Neural crest cell (in vitro differentiated cells): Measurements from ENCODE around the gene C9orf57. TPM values are rescaled to one million over a fixed set of nuclear protein-coding genes. Genes with fewer than 3 reads are reported as not detected.

ENCODE experiments used
- DNase-seq: peaks from one replicate; pipeline ENCODE4 v3.0.0; 2021; ENCODE audit warnings: low read depth, mixed read lengths, low spot score
- H3K27ac Mint-ChIP-seq: one replicate; pipeline ENCODE4 v1.8.0; 2021; ENCODE audit warnings: mild to moderate bottlenecking, mixed read lengths; ENCODE audit not compliant: unreplicated experiment
- H3K27me3 Mint-ChIP-seq: 2 replicates; pipeline ENCODE4 v1.8.0; 2021; ENCODE audit warnings: low read depth, mild to moderate bottlenecking, mixed read lengths
- H3K36me3 Mint-ChIP-seq: 2 replicates; pipeline ENCODE4 v1.8.0; 2021; ENCODE audit warnings: low read depth, mild to moderate bottlenecking, mixed read lengths
- H3K4me1 Mint-ChIP-seq: 2 replicates; pipeline ENCODE4 v1.8.0; 2021; ENCODE audit warnings: mixed read lengths
- H3K4me3 Mint-ChIP-seq: one replicate; pipeline ENCODE4 v1.8.0; 2021; ENCODE audit warnings: mild to moderate bottlenecking, mixed read lengths
- H3K9me3 Mint-ChIP-seq: 2 replicates; pipeline ENCODE4 v1.8.0; 2021; ENCODE audit warnings: mixed read lengths
- total RNA-seq: library from RNA; stranded (reverse); gene quantifications from 2 replicates; pipeline ENCODE4 v1.2.1, GENCODE V29; 2021
- TF ChIP-seq, protein P1 (sequence below): fragments of 200-600 bp; sonication (generic); conservative IDR thresholded peaks from 2 replicates; pipeline ENCODE4 v1.5.0; 2021; ENCODE audit warnings: antibody characterized with exemption, mild to moderate bottlenecking

The C9orf57 gene
- total RNA-seq, 1 donor from 2014 or later = not detected

DNA sequence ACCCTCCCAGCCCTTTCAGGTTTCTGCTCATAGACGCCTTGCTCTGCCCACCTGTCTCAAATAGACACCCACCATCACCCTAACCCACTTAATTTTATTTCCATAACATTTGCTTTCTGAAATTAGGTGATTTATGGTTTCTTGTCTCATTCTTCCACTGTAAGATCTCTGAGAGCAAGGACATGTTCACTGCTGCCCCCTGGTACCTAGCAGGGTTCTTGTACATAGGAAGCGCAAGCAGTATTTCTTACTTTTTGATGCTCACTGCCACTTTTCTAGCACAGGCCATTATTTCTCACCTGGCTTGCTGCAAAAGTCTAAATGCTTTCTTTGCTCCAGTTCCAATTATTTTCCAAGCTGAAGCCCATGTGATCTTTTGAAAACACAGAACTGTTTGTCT lies 16.8 kb downstream of the C9orf57 start:
- Mint-ChIP-seq H3K4me1 (no peaks in the 10 kb centered on the region), H3K27me3 (no peaks in the 10 kb centered on the region), H3K36me3 (no peaks in the 10 kb centered on the region), H3K27ac (no peak overlapping the region), H3K9me3 (peaks cover 3% of the 10 kb centered on the region), H3K4me3 (no peak overlapping the region)
- no peak for DNase-seq
- TF ChIP-seq, protein P1, sequence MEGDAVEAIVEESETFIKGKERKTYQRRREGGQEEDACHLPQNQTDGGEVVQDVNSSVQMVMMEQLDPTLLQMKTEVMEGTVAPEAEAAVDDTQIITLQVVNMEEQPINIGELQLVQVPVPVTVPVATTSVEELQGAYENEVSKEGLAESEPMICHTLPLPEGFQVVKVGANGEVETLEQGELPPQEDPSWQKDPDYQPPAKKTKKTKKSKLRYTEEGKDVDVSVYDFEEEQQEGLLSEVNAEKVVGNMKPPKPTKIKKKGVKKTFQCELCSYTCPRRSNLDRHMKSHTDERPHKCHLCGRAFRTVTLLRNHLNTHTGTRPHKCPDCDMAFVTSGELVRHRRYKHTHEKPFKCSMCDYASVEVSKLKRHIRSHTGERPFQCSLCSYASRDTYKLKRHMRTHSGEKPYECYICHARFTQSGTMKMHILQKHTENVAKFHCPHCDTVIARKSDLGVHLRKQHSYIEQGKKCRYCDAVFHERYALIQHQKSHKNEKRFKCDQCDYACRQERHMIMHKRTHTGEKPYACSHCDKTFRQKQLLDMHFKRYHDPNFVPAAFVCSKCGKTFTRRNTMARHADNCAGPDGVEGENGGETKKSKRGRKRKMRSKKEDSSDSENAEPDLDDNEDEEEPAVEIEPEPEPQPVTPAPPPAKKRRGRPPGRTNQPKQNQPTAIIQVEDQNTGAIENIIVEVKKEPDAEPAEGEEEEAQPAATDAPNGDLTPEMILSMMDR = no peak

GRCh38 chr9:72042928-72043327 lies 17.5 kb downstream of the C9orf57 start:
- no peaks in the 10 kb centered on the region for H3K9me3 Mint-ChIP-seq
- no peak overlapping the region for H3K4me3 Mint-ChIP-seq
- no peak for DNase-seq
- TF ChIP-seq, protein P1 = no peak
- H3K4me1 Mint-ChIP-seq = no peaks in the 10 kb centered on the region
- H3K27ac Mint-ChIP-seq = peak overlapping the region; percentile 2
- no peaks in the 10 kb centered on the region for H3K27me3 Mint-ChIP-seq
- H3K36me3 Mint-ChIP-seq = no peaks in the 10 kb centered on the region

GRCh38 chr9:72041775-72042194 lies 18.6 kb downstream of the C9orf57 start:
- no peaks in the 10 kb centered on the region for H3K27me3 Mint-ChIP-seq
- H3K9me3 Mint-ChIP-seq = no peaks in the 10 kb centered on the region
- no peaks in the 10 kb centered on the region for H3K36me3 Mint-ChIP-seq
- no peaks in the 10 kb centered on the region for H3K4me1 Mint-ChIP-seq
- TF ChIP-seq, protein P1 = no peak
- no peak overlapping the region for H3K27ac Mint-ChIP-seq
- no peak for DNase-seq
- no peak overlapping the region for H3K4me3 Mint-ChIP-seq

DNA sequence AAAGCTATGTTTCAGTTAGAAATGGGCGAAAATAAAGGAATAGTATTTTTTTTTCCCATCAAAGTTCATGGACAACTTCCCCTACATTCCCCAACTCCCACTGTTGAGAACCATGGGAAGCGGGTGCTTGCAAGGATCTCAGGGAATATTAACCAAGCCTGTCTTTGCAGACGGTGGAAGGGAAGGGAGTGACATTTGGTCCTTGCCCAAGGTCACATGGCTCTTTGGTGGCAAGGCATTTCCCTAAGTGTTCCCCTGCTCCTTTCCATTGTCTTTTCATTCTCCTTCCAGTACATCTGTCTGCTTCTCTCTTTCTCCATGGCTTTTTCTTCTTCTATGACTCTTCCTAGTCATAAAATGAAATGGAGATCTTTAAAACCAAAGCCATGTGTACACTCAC lies 19.0 kb downstream of the C9orf57 start:
- H3K4me3 Mint-ChIP-seq = no peak overlapping the region
- no peaks in the 10 kb centered on the region for H3K9me3 Mint-ChIP-seq
- no peak for DNase-seq
- no peaks in the 10 kb centered on the region for H3K27me3 Mint-ChIP-seq
- no peak overlapping the region for H3K27ac Mint-ChIP-seq
- H3K4me1 Mint-ChIP-seq = no peaks in the 10 kb centered on the region
- TF ChIP-seq, protein P1 = no peak
- no peaks in the 10 kb centered on the region for H3K36me3 Mint-ChIP-seq

GRCh38 chr9:72039532-72039931 lies 20.9 kb downstream of the C9orf57 start:
- TF ChIP-seq, protein P1 = no peak
- DNase-seq = no peak
- no peaks in the 10 kb centered on the region for H3K36me3 Mint-ChIP-seq
- H3K27ac Mint-ChIP-seq = no peak overlapping the region
- no peaks in the 10 kb centered on the region for H3K4me1 Mint-ChIP-seq
- H3K4me3 Mint-ChIP-seq = no peak overlapping the region
- no peaks in the 10 kb centered on the region for H3K27me3 Mint-ChIP-seq
- no peaks in the 10 kb centered on the region for H3K9me3 Mint-ChIP-seq

- no peaks in the 10 kb centered on the region for H3K9me3 Mint-ChIP-seq
- no peaks in the 10 kb centered on the region for H3K36me3 Mint-ChIP-seq
- peak; percentile 87 for DNase-seq
- TF ChIP-seq, protein P1 = peak; percentile 96
- no peaks in the 10 kb centered on the region for H3K4me1 Mint-ChIP-seq
- no peak overlapping the region for H3K4me3 Mint-ChIP-seq
- no peak overlapping the region for H3K27ac Mint-ChIP-seq
- H3K27me3 Mint-ChIP-seq = no peaks in the 10 kb centered on the region
Observed at GRCh38 chr9:72038890-72039410, 21.5 kb downstream of the C9orf57 start.
